22Rv1 (cell line): ENCODE results near the gene RANBP17.

ENCODE experiments used
- H3K27ac ChIP-seq: fragments of 450-650 bp; 2 replicates; pipeline ENCODE4 v1.5.1; 2017
- ZFX ChIP-seq: fragments of 450-650 bp; IDR thresholded peaks from 2 replicates; pipeline ENCODE4 v1.6.1; 2017; ENCODE audit warnings: antibody characterized with exemption, borderline replicate concordance
- TF ChIP-seq, protein P1 (sequence below): fragments of 450-650 bp; IDR thresholded peaks from 2 replicates; pipeline ENCODE4 v1.5.1; 2017; ENCODE audit warnings: mild to moderate bottlenecking

The RANBP17 gene

DNA sequence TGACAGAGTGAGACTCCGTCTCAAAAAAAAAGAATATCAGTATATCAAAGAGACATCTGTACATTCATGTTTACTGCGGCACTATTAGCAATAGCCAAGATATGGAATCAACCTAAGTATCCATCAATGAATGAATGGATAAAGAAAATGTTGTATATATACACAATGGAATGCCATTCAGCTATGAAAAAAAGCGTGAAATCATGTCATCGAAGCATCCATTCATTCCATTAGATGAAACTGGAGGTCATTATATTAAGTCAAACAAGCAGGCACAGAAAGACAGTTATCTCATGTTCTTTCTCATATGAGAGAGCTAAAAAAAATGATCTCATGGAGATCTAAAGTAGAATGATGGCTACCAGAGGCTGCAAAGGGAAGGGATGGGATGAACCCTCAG lies 266.3 kb downstream of the RANBP17 start:
- H3K27ac ChIP-seq: no peak overlapping the region
- TF ChIP-seq, protein P1, sequence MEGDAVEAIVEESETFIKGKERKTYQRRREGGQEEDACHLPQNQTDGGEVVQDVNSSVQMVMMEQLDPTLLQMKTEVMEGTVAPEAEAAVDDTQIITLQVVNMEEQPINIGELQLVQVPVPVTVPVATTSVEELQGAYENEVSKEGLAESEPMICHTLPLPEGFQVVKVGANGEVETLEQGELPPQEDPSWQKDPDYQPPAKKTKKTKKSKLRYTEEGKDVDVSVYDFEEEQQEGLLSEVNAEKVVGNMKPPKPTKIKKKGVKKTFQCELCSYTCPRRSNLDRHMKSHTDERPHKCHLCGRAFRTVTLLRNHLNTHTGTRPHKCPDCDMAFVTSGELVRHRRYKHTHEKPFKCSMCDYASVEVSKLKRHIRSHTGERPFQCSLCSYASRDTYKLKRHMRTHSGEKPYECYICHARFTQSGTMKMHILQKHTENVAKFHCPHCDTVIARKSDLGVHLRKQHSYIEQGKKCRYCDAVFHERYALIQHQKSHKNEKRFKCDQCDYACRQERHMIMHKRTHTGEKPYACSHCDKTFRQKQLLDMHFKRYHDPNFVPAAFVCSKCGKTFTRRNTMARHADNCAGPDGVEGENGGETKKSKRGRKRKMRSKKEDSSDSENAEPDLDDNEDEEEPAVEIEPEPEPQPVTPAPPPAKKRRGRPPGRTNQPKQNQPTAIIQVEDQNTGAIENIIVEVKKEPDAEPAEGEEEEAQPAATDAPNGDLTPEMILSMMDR: no peak
- TF ChIP-seq ZFX: no peak

DNA sequence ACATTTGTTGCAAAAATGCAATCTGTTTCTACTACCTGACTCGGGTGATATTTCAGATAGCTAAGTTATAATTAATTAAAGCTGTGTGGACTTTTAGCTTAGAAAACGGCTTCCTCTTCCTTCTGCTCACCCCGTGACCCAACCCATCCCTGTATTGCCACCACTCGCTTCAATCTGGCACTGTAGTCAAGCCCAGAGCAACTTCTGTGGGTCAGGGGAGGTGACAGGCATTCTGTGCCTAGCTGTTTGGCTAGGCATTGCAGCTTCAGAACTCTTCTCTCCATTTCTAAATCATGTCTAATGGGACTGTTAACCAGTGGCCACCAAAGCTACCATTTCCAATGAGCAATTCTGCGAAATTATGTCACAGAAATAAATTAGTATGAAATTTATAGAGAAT lies 267.5 kb downstream of the RANBP17 start:
- H3K27ac ChIP-seq: no peak overlapping the region
- TF ChIP-seq, protein P1: no peak
- TF ChIP-seq ZFX: no peak

DNA sequence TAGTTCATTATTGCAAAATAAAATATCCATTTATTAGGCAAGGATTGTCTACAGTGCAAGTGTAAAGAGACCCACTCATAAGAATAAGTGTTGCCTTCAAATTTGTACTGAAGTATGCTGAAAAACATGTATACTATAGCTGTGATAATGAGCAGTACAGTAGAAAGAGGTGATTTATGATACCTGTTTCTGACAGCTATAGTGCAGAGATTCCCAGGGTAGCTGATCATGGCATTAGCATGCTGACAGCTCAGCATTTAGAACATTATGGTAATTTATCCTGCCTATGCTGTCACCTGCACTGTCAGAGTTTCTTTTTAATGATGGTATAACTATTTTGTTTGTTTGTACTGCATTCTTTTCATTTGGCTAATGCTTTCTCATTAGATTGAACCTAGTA lies 269.7 kb downstream of the RANBP17 start:
- TF ChIP-seq, protein P1: no peak
- TF ChIP-seq ZFX: no peak
- no peak overlapping the region for H3K27ac ChIP-seq

DNA sequence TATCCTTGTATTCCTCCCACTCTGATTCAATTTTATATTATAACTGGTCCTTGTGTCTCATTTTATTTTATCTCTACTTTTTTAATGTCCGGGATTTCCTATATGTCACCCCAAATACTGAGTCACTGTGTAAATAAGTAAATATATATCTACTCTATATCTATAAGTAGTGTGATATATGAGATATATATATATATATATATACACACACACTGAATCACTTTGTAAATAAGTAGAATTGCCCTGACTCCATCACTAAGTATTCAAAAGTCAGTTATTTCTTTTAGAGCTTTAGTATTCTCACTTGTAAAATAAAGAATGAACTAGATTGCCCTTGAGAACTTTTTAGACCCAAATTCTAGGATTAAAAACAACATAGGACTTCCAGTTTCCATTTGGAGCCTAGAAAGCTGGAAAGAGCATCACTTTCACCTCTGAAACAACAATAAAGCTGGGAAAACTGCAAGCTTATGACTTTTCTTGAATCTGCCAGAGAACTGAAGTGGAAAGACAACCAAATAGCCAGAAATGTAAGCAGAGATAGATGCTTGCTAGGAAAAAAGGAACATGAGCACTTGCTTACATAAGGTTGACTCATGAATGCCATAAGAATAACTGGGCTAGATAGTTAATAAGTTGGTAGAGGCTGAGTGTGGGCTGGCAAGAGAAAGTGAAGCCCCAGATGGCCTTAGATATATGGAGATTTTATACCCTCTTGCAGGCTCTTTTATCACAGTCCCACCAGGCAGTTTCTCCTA lies 276.1 kb downstream of the RANBP17 start:
- no peak overlapping the region for H3K27ac ChIP-seq
- TF ChIP-seq, protein P1: no peak
- no peak for TF ChIP-seq ZFX

DNA sequence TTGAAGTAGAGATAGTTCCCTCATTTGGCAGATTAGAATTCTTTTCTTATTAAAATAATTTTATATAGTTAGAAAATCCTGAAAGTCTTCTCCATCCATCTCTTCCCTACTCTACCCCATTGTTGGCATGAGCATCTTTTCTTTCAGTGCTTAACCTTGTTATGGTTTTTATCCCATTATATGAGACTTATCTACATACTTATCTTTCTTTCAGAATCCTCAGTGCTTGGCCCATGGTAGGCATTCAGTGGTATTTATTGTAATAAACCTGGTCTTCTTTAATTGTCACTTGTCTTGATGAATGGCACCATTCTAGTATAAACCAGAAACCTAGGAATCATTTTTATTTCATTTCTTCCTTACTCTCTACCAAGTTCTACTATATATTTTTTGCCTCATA lies 277.4 kb downstream of the RANBP17 start:
- TF ChIP-seq, protein P1: no peak
- no peak for TF ChIP-seq ZFX
- no peak overlapping the region for H3K27ac ChIP-seq

DNA sequence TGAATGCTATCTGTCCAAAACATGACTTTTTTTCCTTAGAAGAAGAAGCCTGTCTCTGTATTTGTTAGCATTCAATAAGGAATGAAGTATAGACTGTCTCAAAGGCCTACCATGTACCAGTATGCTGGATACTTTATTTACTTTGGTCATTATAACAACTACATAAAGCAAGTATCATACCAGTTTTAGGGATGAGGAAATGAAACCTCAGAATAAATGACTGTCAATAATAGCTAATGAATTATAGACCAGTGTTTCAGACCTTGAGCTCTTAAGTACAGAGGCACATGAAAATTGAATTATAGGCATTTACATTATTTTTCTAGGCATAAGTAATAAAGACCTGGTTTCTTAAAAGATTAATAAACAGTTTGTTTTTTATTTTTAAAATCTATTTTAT lies 280.8 kb downstream of the RANBP17 start:
- no peak overlapping the region for H3K27ac ChIP-seq
- no peak for TF ChIP-seq ZFX
- TF ChIP-seq, protein P1: no peak

DNA sequence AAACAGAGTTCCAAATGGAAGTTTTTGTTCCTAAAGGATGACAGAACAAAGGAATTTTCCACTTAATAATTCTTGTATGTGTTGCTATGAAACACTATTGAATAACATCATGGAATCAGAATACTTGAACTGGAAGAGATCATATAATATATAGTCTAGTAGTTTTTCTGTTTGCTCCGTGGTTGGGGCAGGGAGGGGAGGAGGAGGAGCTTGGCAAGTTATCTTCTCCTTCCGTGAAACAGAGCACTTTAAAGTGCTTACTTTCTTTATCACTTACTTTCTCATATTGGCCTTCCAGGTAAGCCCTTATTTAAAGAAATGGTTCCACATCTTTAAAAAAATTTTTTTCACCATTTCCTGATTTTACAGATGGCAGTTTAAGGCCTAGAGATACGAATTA lies 281.4 kb downstream of the RANBP17 start:
- H3K27ac ChIP-seq: no peak overlapping the region
- TF ChIP-seq, protein P1: no peak
- TF ChIP-seq ZFX: no peak
